Measurements from ENCODE around the gene ACYP2.

GRCh38 chr2:54342603-54343002 lies 227.2 kb downstream of the ACYP2 start:
- TF ChIP-seq EP300 (IDR thresholded peaks at IDR 0.05) (no peak), CTCF (IDR thresholded peaks at IDR 0.05) (no peak)
